ENCODE data around the gene ZHX3. TPM values are rescaled to one million over a fixed set of nuclear protein-coding genes. Genes with fewer than 3 reads are reported as not detected.

ZHX3 gene
- total and polyA plus RNA-seq, 2 of the 4 experiments (the other 2 are of a cell fraction), result 25.0 to 28.0 TPM

DNA sequence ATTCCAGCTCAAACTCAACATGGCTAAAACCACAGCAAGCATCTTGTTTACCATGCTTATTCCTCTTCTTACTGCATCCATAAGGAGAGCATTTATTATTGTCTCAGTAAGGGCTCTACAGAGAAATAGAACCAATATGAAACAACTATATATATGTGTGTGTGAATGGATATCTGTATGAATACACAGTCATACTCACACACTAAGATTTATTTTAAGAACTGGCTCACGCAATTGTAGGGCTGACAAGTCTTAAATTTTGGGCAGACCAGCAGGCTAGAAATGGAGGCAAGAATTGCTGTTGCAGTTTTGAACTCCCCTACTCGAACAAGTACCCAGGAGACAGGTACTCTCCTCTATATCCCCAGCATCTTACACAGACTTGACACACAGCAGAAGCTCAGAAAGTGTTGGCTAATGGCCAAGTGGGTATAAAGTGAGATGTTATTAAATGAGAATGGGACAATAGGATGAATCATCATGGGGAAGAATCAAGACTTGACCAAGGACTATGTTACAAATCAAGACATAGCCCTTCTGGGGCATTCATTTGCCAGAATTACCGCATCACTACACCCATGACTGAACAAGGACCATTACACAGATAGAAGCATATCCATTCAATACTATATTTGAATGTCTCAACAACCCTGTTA, 13.0 kb downstream of the ZHX3 start:
- no peak overlapping the region for H2AFZ ChIP-seq (replicated peaks; ENCODE audit: low read length, poor library complexity)
- H3K27me3 ChIP-seq (ENCODE audit: control insufficient read depth, insufficient read depth, low read length), result no peaks in the 10 kb centered on the region
- H2BK15ac ChIP-seq (ENCODE audit: low read depth, low read length), result no peak overlapping the region
- H3K18ac ChIP-seq (ENCODE audit: low read depth, low read length), result no peak overlapping the region
- no peak overlapping the region for H3K56ac ChIP-seq (ENCODE audit: extremely low read depth, insufficient read depth, low read length)
- no peak overlapping the region for H2BK5ac ChIP-seq (ENCODE audit: low read depth, low read length, poor library complexity, severe bottlenecking)
- H4K5ac ChIP-seq (ENCODE audit: low read depth, low read length), result no peak overlapping the region
- H4K20me1 ChIP-seq (ENCODE audit: insufficient read depth, low read length), result peaks cover 58% of the 10 kb centered on the region
- ChIA-PET POLR2A (ENCODE audit: unreplicated experiment) (no interaction called here), CTCF (no interaction called here)
- ATAC-seq (ENCODE audit: low read depth), result no peak
- H3K4ac ChIP-seq (ENCODE audit: low read depth, low read length), result no peak overlapping the region
- in situ Hi-C loops (cut with MboI; ENCODE audit: low sequenced_read_pairs) (no loop called here), intact Hi-C loops (cut with micrococcal nuclease) (no loop called here), dilution Hi-C loops (cut with HindIII; ENCODE audit: low sequenced_read_pairs, unreplicated experiment) (no loop called here)
- H3K9me1 ChIP-seq (ENCODE audit: insufficient read depth, low read length), result peaks cover 33% of the 10 kb centered on the region
- H2BK20ac ChIP-seq (ENCODE audit: low read depth, low read length), result no peak overlapping the region
- H3K36me3 ChIP-seq (ENCODE audit: control insufficient read depth, insufficient read depth, low read length), result no peaks in the 10 kb centered on the region
- TF ChIP-seq BHLHE40 (IDR thresholded peaks at IDR 0.05; ENCODE audit: low read depth, low read length) (no peak), CTCF (conservative IDR thresholded peaks at IDR 0.05; ENCODE audit: low read depth, low read length) (no peak), MAZ (IDR thresholded peaks at IDR 0.05; ENCODE audit: borderline replicate concordance, low read depth, low read length) (no peak), MXI1 (IDR thresholded peaks at IDR 0.05; ENCODE audit: borderline replicate concordance, low read depth, low read length) (no peak), MAFK (IDR thresholded peaks at IDR 0.05; ENCODE audit: low read depth, low read length) (no peak), FOS (IDR thresholded peaks at IDR 0.05; ENCODE audit: low read depth, low read length) (no peak), NFE2L2 (IDR thresholded peaks at IDR 0.05; ENCODE audit: low read depth, low read length) (no peak), CEBPB (IDR thresholded peaks at IDR 0.05; ENCODE audit: low read depth, low read length) (no peak)
- H2BK120ac ChIP-seq (ENCODE audit: low read depth, low read length), result no peak overlapping the region
- no peak for DNase-seq
- no peak overlapping the region for H3K4me3 ChIP-seq (ENCODE audit: insufficient read depth, low read depth, low read length)
- no peak overlapping the region; the same call in 1 of the 2 replicates for H3K4me2 ChIP-seq (ENCODE audit: low read depth, low read length)
- H2AK5ac ChIP-seq (ENCODE audit: low read depth, low read length), result no peak overlapping the region
- H3K23ac ChIP-seq (ENCODE audit: low read depth, low read length), result no peak overlapping the region
- H3K14ac ChIP-seq (replicated peaks; ENCODE audit: low read depth, low read length), result no peak overlapping the region
- no peaks in the 10 kb centered on the region for H3K9me3 ChIP-seq (ENCODE audit: control insufficient read depth, insufficient read depth, low read length)
- WGBS, 2 experiments (ENCODE audit: extremely low coverage in 2 of 2, insufficient read length in 1 of 2), result no CpG with 5 or more reads among the region's 3 CpGs
- H3K27ac ChIP-seq (ENCODE audit: insufficient read depth, low read length), result no peak overlapping the region
- H4K8ac ChIP-seq (ENCODE audit: low read depth in 2 of 2, low read length in 2 of 2), result no peak overlapping the region
- no peak overlapping the region for H3K9ac ChIP-seq (ENCODE audit: low read depth, low read length)
- no peak overlapping the region for H4K91ac ChIP-seq (ENCODE audit: insufficient read depth, low read depth, low read length)
- peaks cover 63 to 87% of the 10 kb centered on the region in 2 experiments for H3K79me1 ChIP-seq (ENCODE audit: low read depth in 1 of 2, low read length in 2 of 2)
- H3K4me1 ChIP-seq (ENCODE audit: control insufficient read depth, insufficient read depth, low read length), result peaks cover 13% of the 10 kb centered on the region
- BruUV-seq (replicated peaks), result no TSS peak
- H2AK9ac ChIP-seq (replicated peaks; ENCODE audit: low read depth, low read length, poor library complexity), result no peak overlapping the region
